Mononuclear cell (primary cell): Measurements from ENCODE around the gene SCNN1G. TPM values are rescaled to one million over a fixed set of nuclear protein-coding genes. Genes with fewer than 3 reads are reported as not detected.

Experiments
- H3K27me3 ChIP-seq: 2 replicates; pipeline ENCODE4 v1.6.0; 2011; ENCODE audit warnings: low read length, control low read depth; ENCODE audit not compliant: insufficient read depth
- H3K4me1 ChIP-seq: 2 replicates; pipeline ENCODE4 v1.5.1; 2011; ENCODE audit warnings: mild to moderate bottlenecking, low read length, control low read depth; ENCODE audit not compliant: insufficient read depth
- H3K4me3 ChIP-seq: 2 replicates; pipeline ENCODE4 v1.5.1; 2011; ENCODE audit warnings: mild to moderate bottlenecking, low read length, moderate library complexity
- H3K9me3 ChIP-seq: 2 replicates; pipeline ENCODE4 v1.5.1; 2011; ENCODE audit warnings: low read depth, mild to moderate bottlenecking, control low read depth, low read length
- total RNA-seq: library from RNA; depleted of rRNA; stranded (reverse); fragments of >200 nt; gene quantifications from one replicate; pipeline ENCODE4 v1.2.3, GENCODE V29; 2012

The SCNN1G gene
- total RNA-seq, 1 donor: not detected

GRCh38 chr16:23209606-23210005 is 27.1 kb downstream of the SCNN1G start:
- no peaks in the 10 kb centered on the region for H3K9me3 ChIP-seq
- H3K27me3 ChIP-seq: no peaks in the 10 kb centered on the region
- no peaks in the 10 kb centered on the region for H3K4me1 ChIP-seq
- no peak overlapping the region for H3K4me3 ChIP-seq

- Histone ChIP-seq H3K27me3 (no peaks in the 10 kb centered on the region), H3K9me3 (no peaks in the 10 kb centered on the region), H3K4me1 (no peaks in the 10 kb centered on the region), H3K4me3 (no peak overlapping the region)
Measured at GRCh38 chr16:23213831-23214230, 31.3 kb downstream of the SCNN1G start.

- H3K4me3 ChIP-seq: no peak overlapping the region
- no peaks in the 10 kb centered on the region for H3K27me3 ChIP-seq
- no peaks in the 10 kb centered on the region for H3K9me3 ChIP-seq
- H3K4me1 ChIP-seq: no peaks in the 10 kb centered on the region
Measured at GRCh38 chr16:23214796-23215195, 32.3 kb downstream of the SCNN1G start.

- H3K4me1 ChIP-seq: no peaks in the 10 kb centered on the region
- no peak overlapping the region for H3K4me3 ChIP-seq
- H3K9me3 ChIP-seq: no peaks in the 10 kb centered on the region
- H3K27me3 ChIP-seq: no peaks in the 10 kb centered on the region
Measured at GRCh38 chr16:23215435-23215834, 32.9 kb downstream of the SCNN1G start.

- H3K4me3 ChIP-seq: no peak overlapping the region
- H3K4me1 ChIP-seq: no peaks in the 10 kb centered on the region
- H3K9me3 ChIP-seq: no peaks in the 10 kb centered on the region
- no peaks in the 10 kb centered on the region for H3K27me3 ChIP-seq
Measured at GRCh38 chr16:23216658-23217246, 34.2 kb downstream of the SCNN1G start.

- H3K4me1 ChIP-seq: no peaks in the 10 kb centered on the region
- H3K9me3 ChIP-seq: no peaks in the 10 kb centered on the region
- H3K27me3 ChIP-seq: no peaks in the 10 kb centered on the region
- no peak overlapping the region for H3K4me3 ChIP-seq
Measured at GRCh38 chr16:23217646-23218045, 35.1 kb downstream of the SCNN1G start.

- Histone ChIP-seq H3K4me3 (no peak overlapping the region), H3K27me3 (no peaks in the 10 kb centered on the region)
Measured at GRCh38 chr16:23222929-23223328, 40.4 kb downstream of the SCNN1G start.

GRCh38 chr16:23223368-23223767 is 40.8 kb downstream of the SCNN1G start:
- H3K27me3 ChIP-seq: no peaks in the 10 kb centered on the region
- no peaks in the 10 kb centered on the region for H3K9me3 ChIP-seq
- no peak overlapping the region for H3K4me3 ChIP-seq
- H3K4me1 ChIP-seq: no peaks in the 10 kb centered on the region

More at GRCh38 chr16:23222929-23223328, 40.4 kb downstream of the SCNN1G start:
- Histone ChIP-seq H3K4me1 (no peaks in the 10 kb centered on the region), H3K9me3 (no peaks in the 10 kb centered on the region)

GRCh38 chr16:23225109-23225508 is 42.6 kb downstream of the SCNN1G start:
- Histone ChIP-seq H3K27me3 (no peaks in the 10 kb centered on the region), H3K4me1 (no peaks in the 10 kb centered on the region), H3K4me3 (no peak overlapping the region), H3K9me3 (no peaks in the 10 kb centered on the region)

GRCh38 chr16:23225634-23226033 is 43.1 kb downstream of the SCNN1G start:
- no peak overlapping the region for H3K4me3 ChIP-seq

GRCh38 chr16:23227529-23227928 is 45.0 kb downstream of the SCNN1G start:
- H3K27me3 ChIP-seq: no peaks in the 10 kb centered on the region
- H3K4me3 ChIP-seq: no peak overlapping the region
- no peaks in the 10 kb centered on the region for H3K4me1 ChIP-seq
- H3K9me3 ChIP-seq: no peaks in the 10 kb centered on the region

More at GRCh38 chr16:23225634-23226033, 43.1 kb downstream of the SCNN1G start:
- Histone ChIP-seq H3K4me1 (no peaks in the 10 kb centered on the region), H3K9me3 (no peaks in the 10 kb centered on the region), H3K27me3 (no peaks in the 10 kb centered on the region)

- no peaks in the 10 kb centered on the region for H3K9me3 ChIP-seq
- H3K27me3 ChIP-seq: no peaks in the 10 kb centered on the region
- no peak overlapping the region for H3K4me3 ChIP-seq
- no peaks in the 10 kb centered on the region for H3K4me1 ChIP-seq
Measured at GRCh38 chr16:23229714-23230113, 47.2 kb downstream of the SCNN1G start.

- Histone ChIP-seq H3K4me1 (no peaks in the 10 kb centered on the region), H3K4me3 (no peak overlapping the region), H3K27me3 (no peaks in the 10 kb centered on the region), H3K9me3 (no peaks in the 10 kb centered on the region)
Measured at GRCh38 chr16:23232806-23233205, 50.3 kb downstream of the SCNN1G start.

- no peaks in the 10 kb centered on the region for H3K9me3 ChIP-seq
- H3K4me3 ChIP-seq: no peak overlapping the region
- no peaks in the 10 kb centered on the region for H3K27me3 ChIP-seq
- H3K4me1 ChIP-seq: no peaks in the 10 kb centered on the region
Measured at GRCh38 chr16:23235176-23235575, 52.6 kb downstream of the SCNN1G start.

GRCh38 chr16:23236983-23237382 is 54.4 kb downstream of the SCNN1G start:
- no peak overlapping the region for H3K4me3 ChIP-seq
- no peaks in the 10 kb centered on the region for H3K27me3 ChIP-seq
- no peaks in the 10 kb centered on the region for H3K4me1 ChIP-seq
- H3K9me3 ChIP-seq: no peaks in the 10 kb centered on the region

- Histone ChIP-seq H3K4me3 (no peak overlapping the region), H3K4me1 (no peaks in the 10 kb centered on the region), H3K27me3 (no peaks in the 10 kb centered on the region), H3K9me3 (no peaks in the 10 kb centered on the region)
Measured at GRCh38 chr16:23240994-23241393, 58.4 kb downstream of the SCNN1G start.
